A204.1 (cell line): ENCODE data around the gene PSMA7.

Experiments
- FAIRE-seq: peaks from 2 replicates; lab custom pipeline; 2012; peaks lifted over from hg19 to GRCh38; lab: Jason Lieb, UNC

Gene PSMA7

GRCh38 chr20:62087227-62087626, 56.0 kb downstream of the PSMA7 start:
- no peak for FAIRE-seq
